SK-N-SH treated with all-trans-retinoic acid at 6 μM for 48 hours (cell line): Measurements from ENCODE around the gene MILR1.

Experiments used
- ARNTL ChIP-seq: fragments of 450-650 bp; formaldehyde crosslinking; IDR thresholded peaks from 2 replicates; pipeline ENCODE4 v1.5.0; 2020; ENCODE audit warnings: low read depth, mild to moderate bottlenecking, moderate library complexity, borderline replicate concordance
- OSR1 ChIP-seq: fragments of 250-450 bp; sonication (Bioruptor Pico); IDR thresholded peaks from 2 replicates; pipeline ENCODE4 v1.8.0; 2022; ENCODE audit warnings: moderate library complexity, mild to moderate bottlenecking, inconsistent platforms
- PATZ1 ChIP-seq: fragments of 250-450 bp; sonication (Bioruptor Pico); IDR thresholded peaks from 2 replicates; pipeline ENCODE4 v1.8.0; 2020; ENCODE audit warnings: mild to moderate bottlenecking, moderate library complexity, borderline replicate concordance
- POU6F1 ChIP-seq: fragments of 250-450 bp; sonication (Bioruptor Pico); IDR thresholded peaks from 2 replicates; pipeline ENCODE4 v1.8.0; 2021; ENCODE audit warnings: low read depth, mild to moderate bottlenecking, moderate library complexity, borderline replicate concordance
- PPARA ChIP-seq: fragments of 250-450 bp; sonication (Bioruptor Pico); IDR thresholded peaks from 2 replicates; pipeline ENCODE4 v1.5.0; 2020; ENCODE audit warnings: mild to moderate bottlenecking, borderline replicate concordance
- RARB ChIP-seq: fragments of 250-450 bp; sonication (Bioruptor Pico); IDR thresholded peaks from 2 replicates; pipeline ENCODE4 v1.8.0; 2021; ENCODE audit warnings: mild to moderate bottlenecking, moderate library complexity
- ZFP30 ChIP-seq: fragments of 450-650 bp; formaldehyde crosslinking; IDR thresholded peaks from 2 replicates; pipeline ENCODE4 v1.5.0; 2022; ENCODE audit warnings: mild to moderate bottlenecking, moderate library complexity
- ZNF565 ChIP-seq: fragments of 450-650 bp; formaldehyde crosslinking; conservative IDR thresholded peaks from 2 replicates; pipeline ENCODE4 v1.5.0; 2020; ENCODE audit warnings: low read depth, mild to moderate bottlenecking, moderate library complexity
- ZNF70 ChIP-seq: fragments of 450-650 bp; formaldehyde crosslinking; IDR thresholded peaks from 2 replicates; pipeline ENCODE4 v1.5.0; 2020; ENCODE audit warnings: mild to moderate bottlenecking, moderate library complexity
- TF ChIP-seq, protein P1 (sequence below): fragments of 250-450 bp; sonication (Bioruptor Pico); IDR thresholded peaks from 2 replicates; pipeline ENCODE4 v1.5.1; 2020; ENCODE audit warnings: low read depth, mild to moderate bottlenecking, moderate library complexity

- TF ChIP-seq PATZ1 (CRISPR knock-in tag) (no peak), OSR1 (CRISPR knock-in tag) (no peak), ZNF70 (CRISPR knock-in tag) (no peak), ZNF565 (no peak), ZFP30 (no peak), RARB (no peak), POU6F1 (no peak), ARNTL (CRISPR knock-in tag) (no peak), PPARA (no peak)
- TF ChIP-seq, protein P1, sequence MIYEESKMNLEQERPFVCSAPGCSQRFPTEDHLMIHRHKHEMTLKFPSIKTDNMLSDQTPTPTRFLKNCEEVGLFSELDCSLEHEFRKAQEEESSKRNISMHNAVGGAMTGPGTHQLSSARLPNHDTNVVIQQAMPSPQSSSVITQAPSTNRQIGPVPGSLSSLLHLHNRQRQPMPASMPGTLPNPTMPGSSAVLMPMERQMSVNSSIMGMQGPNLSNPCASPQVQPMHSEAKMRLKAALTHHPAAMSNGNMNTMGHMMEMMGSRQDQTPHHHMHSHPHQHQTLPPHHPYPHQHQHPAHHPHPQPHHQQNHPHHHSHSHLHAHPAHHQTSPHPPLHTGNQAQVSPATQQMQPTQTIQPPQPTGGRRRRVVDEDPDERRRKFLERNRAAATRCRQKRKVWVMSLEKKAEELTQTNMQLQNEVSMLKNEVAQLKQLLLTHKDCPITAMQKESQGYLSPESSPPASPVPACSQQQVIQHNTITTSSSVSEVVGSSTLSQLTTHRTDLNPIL (CRISPR knock-in tag) = no peak
These were observed 10.4 kb downstream of the MILR1 start for GRCh38 chr17:64459284-64459747.
